ENCODE results near the gene LIAS.

Gene LIAS

GRCh38 chr4:39521253-39521919 lies 62.5 kb downstream of the LIAS start:
- Histone ChIP-seq H3K27ac (no peak overlapping the region), H3K4me3 (ENCODE audit: low read depth in 1 of 2, low read length in 1 of 2) (no peak overlapping the region), H3K9me3 (no peaks in the 10 kb centered on the region), H3K4me1 (ENCODE audit: control insufficient read depth in 1 of 2, insufficient read depth in 1 of 2, low read depth in 1 of 2, low read length in 1 of 2) (peaks cover 1 to 2% of the 10 kb centered on the region in 2 experiments), H3K27me3 (no peaks in the 10 kb centered on the region), H3K36me3 (no peaks in the 10 kb centered on the region)
- no peak for TF ChIP-seq CTCF (IDR thresholded peaks at IDR 0.05)

DNA sequence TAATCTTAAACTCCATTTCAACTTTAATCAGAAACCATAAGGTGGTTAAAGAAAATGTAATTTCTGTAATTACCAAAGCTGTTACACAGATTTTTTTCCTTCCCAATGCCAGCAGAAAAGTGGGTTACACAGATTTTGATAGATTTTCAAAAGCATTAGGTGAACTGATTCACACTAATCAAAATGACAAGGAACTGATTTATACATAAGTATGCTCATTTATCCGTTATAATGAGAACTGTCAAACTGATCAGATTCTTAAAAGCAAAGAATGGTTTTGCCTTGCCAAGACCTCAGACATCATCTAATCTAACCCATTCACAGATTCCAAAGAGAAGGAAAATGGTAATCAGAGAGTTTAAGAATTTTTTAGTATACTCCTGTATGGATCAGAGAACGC lies 63.2 kb downstream of the LIAS start:
- TF ChIP-seq CTCF (IDR thresholded peaks at IDR 0.05): no peak
- Histone ChIP-seq H3K4me1 (ENCODE audit: control insufficient read depth in 1 of 2, insufficient read depth in 1 of 2, low read depth in 1 of 2, low read length in 1 of 2) (peaks cover 8 to 9% of the 10 kb centered on the region in 2 experiments), H3K9me3 (no peaks in the 10 kb centered on the region), H3K36me3 (no peaks in the 10 kb centered on the region), H3K27ac (no peak overlapping the region), H3K4me3 (ENCODE audit: low read depth in 1 of 2, low read length in 1 of 2) (no peak overlapping the region), H3K27me3 (no peaks in the 10 kb centered on the region)

DNA sequence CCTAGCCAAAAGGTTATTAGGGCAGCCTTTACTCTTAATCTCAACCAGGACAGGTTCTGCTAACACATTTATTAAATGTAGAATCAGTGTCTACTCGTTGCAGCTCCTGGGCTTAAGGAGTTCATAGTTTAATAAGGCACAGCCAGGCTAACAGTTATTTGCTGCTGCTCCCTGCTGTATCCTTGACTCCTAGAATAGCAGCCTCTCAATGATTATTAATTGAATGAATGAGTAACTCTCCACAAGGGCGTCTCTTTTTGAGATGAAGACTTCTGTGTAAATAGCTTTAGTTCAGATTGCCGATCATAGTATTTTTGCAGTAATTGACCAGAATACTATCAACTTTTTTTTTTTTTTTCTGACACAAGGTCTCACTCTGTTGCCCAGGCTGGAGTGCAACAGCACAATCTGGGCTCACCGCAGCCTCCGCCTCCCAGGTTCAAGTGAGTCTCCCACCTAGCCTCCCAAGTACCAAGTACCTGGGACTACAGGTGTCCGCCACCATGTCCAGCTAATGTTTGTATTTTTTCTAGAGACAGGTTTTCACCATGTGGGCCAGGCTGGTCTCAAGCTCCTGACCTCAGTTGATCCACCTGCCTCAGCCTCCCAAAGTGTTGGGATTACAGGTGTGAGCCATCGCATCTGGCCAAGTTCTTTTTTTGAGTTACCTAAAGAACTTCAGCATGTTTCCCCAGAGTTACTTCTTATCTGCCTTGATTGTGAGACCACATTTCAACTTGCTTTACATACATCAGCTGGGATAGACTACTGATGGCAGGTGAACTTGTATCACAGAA lies 65.5 kb downstream of the LIAS start:
- no peak overlapping the region for H3K4me3 ChIP-seq (ENCODE audit: low read depth in 1 of 2, low read length in 1 of 2)
- no peaks in the 10 kb centered on the region for H3K9me3 ChIP-seq
- no peaks in the 10 kb centered on the region for H3K36me3 ChIP-seq
- peaks cover 16 to 19% of the 10 kb centered on the region in 2 experiments for H3K4me1 ChIP-seq (ENCODE audit: control insufficient read depth in 1 of 2, insufficient read depth in 1 of 2, low read depth in 1 of 2, low read length in 1 of 2)
- no peak overlapping the region for H3K27ac ChIP-seq
- no peaks in the 10 kb centered on the region for H3K27me3 ChIP-seq
- no peak for TF ChIP-seq CTCF (IDR thresholded peaks at IDR 0.05)

- Histone ChIP-seq H3K27ac (no peak overlapping the region), H3K4me3 (ENCODE audit: low read depth in 1 of 2, low read length in 1 of 2) (peak overlapping the region; percentile 92 to 98), H3K36me3 (no peaks in the 10 kb centered on the region), H3K4me1 (ENCODE audit: control insufficient read depth in 1 of 2, insufficient read depth in 1 of 2, low read depth in 1 of 2, low read length in 1 of 2) (peaks cover 16 to 19% of the 10 kb centered on the region in 2 experiments), H3K9me3 (no peaks in the 10 kb centered on the region), H3K27me3 (no peaks in the 10 kb centered on the region)
- TF ChIP-seq CTCF (IDR thresholded peaks at IDR 0.05): no peak
These were observed 67.2 kb downstream of the LIAS start for GRCh38 chr4:39525822-39526690.

DNA sequence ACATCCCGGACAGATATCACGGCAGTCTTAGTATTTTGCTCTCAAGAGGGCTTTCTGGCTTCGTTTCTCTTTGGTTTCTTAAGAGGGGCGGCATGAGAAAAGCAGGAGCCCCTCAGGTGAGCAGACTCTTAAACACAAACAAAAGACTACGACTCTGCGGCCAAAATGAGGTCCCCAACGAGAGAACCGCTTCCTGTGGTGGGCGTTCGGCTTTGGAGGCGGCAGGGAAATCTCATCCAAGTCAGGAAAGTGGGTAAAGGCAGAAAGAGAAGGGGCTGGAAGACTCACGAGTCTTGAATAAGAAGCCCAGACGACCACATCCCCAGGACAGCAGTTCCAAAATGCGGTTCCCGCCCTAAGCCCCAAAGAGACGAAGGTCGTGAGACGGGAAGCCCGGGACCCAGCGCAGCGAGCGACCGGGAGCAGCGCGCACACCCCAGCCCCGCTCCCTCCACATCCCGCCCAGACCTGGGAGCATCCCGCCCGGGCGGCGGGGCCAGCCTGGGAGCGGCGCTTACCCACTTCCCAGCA lies 68.0 kb downstream of the LIAS start:
- Histone ChIP-seq H3K4me3 (ENCODE audit: low read depth in 1 of 2, low read length in 1 of 2) (peak overlapping the region; percentile 92 to 98), H3K27ac (peak overlapping the region; percentile 60), H3K36me3 (no peaks in the 10 kb centered on the region), H3K4me1 (ENCODE audit: control insufficient read depth in 1 of 2, insufficient read depth in 1 of 2, low read depth in 1 of 2, low read length in 1 of 2) (peaks cover 16 to 19% of the 10 kb centered on the region in 2 experiments), H3K27me3 (no peaks in the 10 kb centered on the region), H3K9me3 (no peaks in the 10 kb centered on the region)
- no peak for TF ChIP-seq CTCF (IDR thresholded peaks at IDR 0.05)
